SH-SY5Y (cell line): ENCODE data around the gene ITLN1.

Source experiments
- GATA2 ChIP-seq: IDR thresholded peaks from 2 replicates; pipeline ENCODE4 v1.6.1; 2011; ENCODE audit warnings: mild to moderate bottlenecking, low read depth, low read length
- GATA3 ChIP-seq: IDR thresholded peaks from 2 replicates; pipeline ENCODE4 v1.6.1; 2011; ENCODE audit warnings: low read depth, mild to moderate bottlenecking, low read length, moderate library complexity

Gene ITLN1

GRCh38 chr1:160884579-160884978 is 401 bp downstream of the ITLN1 start:
- TF ChIP-seq GATA3 (no peak), GATA2 (no peak)

- no peak for TF ChIP-seq GATA3
- no peak for TF ChIP-seq GATA2
Observed at GRCh38 chr1:160883581-160884513, 1.1 kb downstream of the ITLN1 start.

- no peak for TF ChIP-seq GATA3
- no peak for TF ChIP-seq GATA2
Observed at GRCh38 chr1:160882582-160882981, 2.4 kb downstream of the ITLN1 start.

DNA sequence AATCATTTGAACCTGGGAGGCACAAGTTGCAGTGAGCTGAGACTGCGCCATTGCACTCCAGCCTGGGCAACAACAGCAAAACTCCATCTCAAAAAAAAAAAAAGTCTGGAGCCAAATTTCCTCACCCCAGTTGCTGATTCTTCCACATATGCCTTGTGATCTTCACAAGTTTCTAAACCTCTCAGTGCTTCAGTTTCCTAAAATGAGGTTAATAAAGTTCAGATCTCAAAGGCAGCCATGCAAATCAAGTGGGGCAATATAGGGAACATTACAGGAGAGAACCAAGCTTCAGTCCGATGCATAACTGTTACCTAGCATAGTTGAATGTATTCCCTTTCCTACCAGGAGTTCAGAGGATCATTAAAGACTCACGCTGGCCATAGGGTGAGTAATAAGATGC is 4.8 kb downstream of the ITLN1 start:
- no peak for TF ChIP-seq GATA3
- no peak for TF ChIP-seq GATA2

- TF ChIP-seq GATA3, result no peak
- no peak for TF ChIP-seq GATA2
Observed at GRCh38 chr1:160879056-160879455, 5.9 kb downstream of the ITLN1 start.

DNA sequence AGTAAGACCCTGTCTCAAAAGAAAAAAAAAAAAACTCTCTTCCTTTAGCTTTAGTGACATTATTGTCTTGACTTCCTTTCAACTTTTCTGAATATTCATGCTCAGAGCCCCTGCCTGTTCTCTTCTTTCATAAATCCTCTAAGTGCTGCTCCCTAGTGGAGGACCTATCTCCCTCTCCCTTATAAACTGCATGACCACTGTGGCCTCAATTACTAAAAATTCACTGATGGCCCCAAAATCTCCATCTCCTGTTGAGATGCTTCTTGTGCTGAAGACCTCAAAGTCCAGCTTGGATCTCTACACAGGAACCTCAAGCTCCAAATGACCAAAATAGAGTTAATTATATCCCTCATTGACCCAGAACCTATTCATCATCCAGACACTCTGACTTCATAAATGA is 7.8 kb downstream of the ITLN1 start:
- TF ChIP-seq GATA2 (no peak), GATA3 (no peak)

DNA sequence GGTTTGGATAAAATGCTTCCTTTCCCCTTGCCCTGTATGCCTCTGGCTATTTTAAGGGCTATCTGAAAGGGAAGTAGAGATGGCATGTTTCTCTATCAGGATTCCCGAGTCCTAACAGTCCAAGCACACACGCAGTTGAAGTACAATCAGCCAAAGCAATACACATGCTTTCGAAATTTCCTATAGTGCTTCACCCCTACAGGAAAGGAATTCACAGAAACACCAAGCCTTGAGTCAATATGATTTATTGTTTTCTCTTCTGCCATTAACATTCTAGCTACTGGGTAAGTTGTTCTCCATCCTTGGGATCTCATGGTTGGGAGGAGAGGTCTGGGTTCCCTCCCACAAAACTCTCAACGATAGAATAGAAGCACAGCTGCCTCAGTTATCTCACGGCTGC is 8.7 kb downstream of the ITLN1 start:
- no peak for TF ChIP-seq GATA3
- TF ChIP-seq GATA2, result no peak

DNA sequence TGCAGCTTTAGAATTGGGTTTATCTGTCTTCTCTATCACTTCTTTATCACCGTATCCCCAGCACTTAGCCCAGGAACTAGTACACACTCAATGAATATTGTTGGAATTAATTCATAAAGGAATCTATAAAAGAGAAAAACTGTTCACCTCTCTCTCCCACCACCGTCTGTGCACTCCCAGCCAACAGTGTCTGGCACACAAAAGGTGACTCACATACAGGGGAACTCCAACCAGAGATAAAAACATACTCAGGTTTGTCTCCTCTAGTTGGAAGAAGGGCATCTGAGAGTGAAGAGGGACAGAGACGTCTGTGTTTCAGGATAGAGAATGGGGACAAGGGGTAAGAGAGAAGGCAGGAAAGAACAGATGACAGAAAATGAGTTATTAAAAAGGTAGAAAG is 10.0 kb downstream of the ITLN1 start:
- no peak for TF ChIP-seq GATA3
- no peak for TF ChIP-seq GATA2

DNA sequence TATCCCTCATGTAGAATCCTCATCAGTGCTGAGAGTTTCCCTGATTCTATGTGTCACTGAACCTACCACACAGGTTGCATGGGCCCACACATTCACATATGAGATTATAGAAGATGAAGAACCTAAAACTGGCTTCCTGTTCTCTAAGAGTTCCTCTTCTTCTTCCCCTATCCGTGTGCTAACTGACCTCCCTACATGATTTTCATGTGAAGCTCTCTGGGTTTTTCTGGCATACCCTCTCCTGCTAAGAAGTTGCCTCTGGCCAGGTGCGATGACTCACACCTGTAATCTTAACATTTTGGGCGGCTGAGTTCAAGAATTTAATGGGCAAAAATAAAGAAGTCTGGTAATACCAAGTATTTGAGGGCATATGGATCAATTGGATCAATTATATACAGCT is 16.8 kb downstream of the ITLN1 start:
- no peak for TF ChIP-seq GATA3
- TF ChIP-seq GATA2, result no peak

DNA sequence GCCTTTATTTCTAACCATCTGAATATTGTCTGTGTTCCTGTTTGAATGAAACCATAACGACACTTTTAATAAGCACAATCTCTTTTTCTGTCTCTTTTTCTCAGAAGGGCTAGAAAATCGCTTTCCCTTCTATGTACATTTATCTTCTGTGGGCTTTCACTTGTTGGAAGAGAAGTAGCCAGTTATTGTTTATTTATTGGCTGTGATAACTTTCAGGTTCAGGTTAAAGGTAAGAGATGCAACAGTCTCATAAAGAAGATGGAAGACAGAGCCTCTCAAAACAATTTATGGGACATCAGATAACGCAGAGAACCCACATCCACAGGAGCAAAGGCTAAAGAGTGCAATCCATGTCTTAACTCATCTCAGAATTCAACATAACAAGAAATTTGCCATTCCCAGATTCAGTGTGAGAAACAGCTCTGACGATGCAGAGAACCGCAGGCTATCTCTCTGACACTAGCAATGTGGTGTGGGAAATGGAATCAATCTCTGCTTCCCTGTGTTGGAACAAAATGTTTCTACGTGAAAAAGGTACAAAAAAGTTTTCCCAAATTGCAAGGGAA is 18.2 kb downstream of the ITLN1 start:
- no peak for TF ChIP-seq GATA3
- no peak for TF ChIP-seq GATA2

DNA sequence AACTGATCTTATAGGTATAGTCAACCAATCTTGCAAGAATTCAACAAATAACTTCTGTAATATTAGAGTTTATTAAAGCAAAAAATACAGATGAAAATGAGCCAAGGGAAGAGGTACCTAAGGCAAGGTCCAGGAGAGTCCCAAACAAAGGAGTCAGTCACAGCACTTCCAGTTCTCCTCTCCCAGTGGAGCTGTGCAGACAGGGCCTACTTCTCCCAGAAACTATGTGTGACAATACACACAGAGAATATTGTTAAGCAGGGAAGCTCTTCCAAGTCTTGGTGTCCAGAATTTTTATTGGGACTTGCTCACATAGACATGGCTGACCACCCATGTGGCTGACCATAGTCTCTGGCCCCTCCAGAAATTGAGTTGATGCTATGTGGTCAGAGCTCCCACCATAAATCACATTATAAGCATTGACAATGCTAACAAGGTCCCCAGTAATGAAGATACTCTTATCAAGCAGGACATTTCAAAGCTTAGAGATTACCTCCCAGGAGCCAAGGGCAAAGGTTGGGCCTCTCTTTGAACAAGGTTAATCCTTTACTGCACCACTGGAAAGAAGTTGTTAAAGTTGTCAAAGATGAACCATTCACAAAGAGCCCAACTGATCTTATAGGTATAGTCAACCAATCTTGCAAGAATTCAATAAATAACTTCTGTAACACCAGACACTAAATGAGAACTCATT is 18.8 kb downstream of the ITLN1 start:
- no peak for TF ChIP-seq GATA2
- TF ChIP-seq GATA3, result no peak

GRCh38 chr1:160865337-160865736 is 19.6 kb downstream of the ITLN1 start:
- no peak for TF ChIP-seq GATA2
- TF ChIP-seq GATA3, result no peak

- TF ChIP-seq GATA3 (no peak), GATA2 (no peak)
Observed at GRCh38 chr1:160864173-160864572, 20.8 kb downstream of the ITLN1 start.

GRCh38 chr1:160863774-160864131 is 21.2 kb downstream of the ITLN1 start:
- TF ChIP-seq GATA3 (no peak), GATA2 (no peak)

DNA sequence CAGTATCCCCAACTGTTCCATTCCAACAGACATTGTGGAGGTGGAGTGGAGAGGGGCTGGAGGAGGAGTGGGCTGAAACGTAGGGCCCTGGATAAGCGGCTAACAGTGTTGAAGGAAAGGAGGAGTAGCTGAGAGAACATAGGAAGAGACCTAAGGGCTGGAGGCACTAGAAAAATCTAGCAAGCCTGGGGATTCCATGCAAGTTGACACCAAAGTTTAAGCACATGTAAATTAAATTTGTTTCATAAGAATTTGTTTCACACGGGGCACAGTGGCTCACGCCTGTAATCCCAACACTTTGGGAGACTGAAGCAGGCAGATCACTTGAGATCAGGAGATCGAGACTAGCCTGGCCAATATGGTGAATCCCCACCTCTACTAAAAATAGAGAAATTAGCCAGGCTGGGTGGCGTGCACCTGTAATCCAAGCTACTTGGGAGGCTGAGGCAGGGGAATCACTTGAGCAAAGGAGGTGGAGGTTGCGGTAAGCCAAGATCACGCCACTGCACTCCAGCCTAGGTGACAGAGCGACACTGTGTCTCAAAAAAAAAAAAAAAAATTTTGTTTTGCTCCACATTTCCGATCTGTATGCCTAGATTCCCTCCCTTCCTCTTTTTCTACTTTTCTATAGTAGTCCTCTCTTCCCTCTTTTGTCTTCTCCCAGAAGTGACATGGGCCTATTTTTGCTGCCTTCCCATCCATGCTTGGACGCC is 21.8 kb downstream of the ITLN1 start:
- TF ChIP-seq GATA3, result no peak
- TF ChIP-seq GATA2, result no peak
